HG03378 (cell line): ENCODE results near the gene CCDC186.

Source experiments
- ATAC-seq: cut with Tn5 transposase; IDR thresholded peaks from one replicate; pipeline ENCODE4 v1.9.1; 2021; ENCODE audit warnings: mild to moderate bottlenecking, moderate library complexity; ENCODE audit not compliant: unreplicated experiment

The CCDC186 gene

GRCh38 chr10:114071178-114071577, 102.8 kb downstream of the CCDC186 start:
- no peak for ATAC-seq
